Subcutaneous preadipocyte (primary cell): ENCODE measurements around the gene ZIM2. TPM values are rescaled to one million over a fixed set of nuclear protein-coding genes. Genes with fewer than 3 reads are reported as not detected.

ENCODE experiments used
- small RNA-seq: library from RNA; depleted of rRNA; stranded (forward); fragments of <200 nt; gene quantifications from one replicate; pipeline ENCODE3, GENCODE V24; 2012
- total RNA-seq: library from RNA; depleted of rRNA; stranded (reverse); fragments of >200 nt; gene quantifications from 2 replicates; pipeline ENCODE4 v1.2.3, GENCODE V29; 2012

Gene ZIM2
- total RNA-seq: not detected in 2 replicates

DNA sequence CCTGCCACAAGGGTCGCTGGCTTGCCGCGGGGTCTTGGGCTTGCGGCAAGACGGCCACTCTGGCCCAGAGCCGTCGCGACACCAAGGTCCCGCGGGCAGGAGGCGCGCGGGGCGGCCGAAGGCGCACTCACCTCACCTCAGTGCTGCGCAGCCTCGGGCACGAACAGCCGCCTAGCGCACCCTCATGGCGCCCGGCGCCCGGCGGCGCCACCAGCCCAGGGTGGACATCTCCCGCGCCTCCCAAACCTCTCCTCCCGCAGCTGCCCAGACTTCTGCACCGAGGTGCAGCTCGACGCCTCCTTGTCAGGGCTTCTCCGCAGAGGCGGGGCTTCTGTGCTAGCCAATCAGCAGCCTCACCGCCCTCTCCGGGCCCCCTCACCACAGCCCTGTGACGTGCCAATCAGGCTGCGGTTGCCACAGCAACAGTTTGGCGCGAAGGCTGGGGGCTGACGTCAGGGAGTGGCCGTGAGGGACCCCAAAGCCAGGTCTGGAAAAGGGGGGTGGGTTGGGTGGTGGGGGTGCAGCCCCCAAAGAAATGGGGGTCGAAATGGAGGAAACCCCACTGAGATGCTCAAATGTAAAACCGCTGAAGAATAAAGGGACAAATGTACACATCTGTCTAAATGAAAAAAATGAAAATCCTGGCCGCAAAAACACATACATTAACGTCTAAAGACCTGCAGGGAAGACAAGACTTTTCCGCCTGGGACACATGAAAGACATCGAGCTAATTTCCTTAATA is at the start of gene ZIM2, which contains the start of gene PEG3:
Gene ZIM2, minus strand, starts transcription at position 276 of the 742 bp plus-strand sequence. CDS start 16,449 bp downstream, outside the sequence.
Gene PEG3, minus strand, starts transcription at position 276 of the 742 bp plus-strand sequence. CDS start 16,071 bp downstream, outside the sequence.

Small RNAs within 50 kb of the gene (small RNA-seq; reads per million reads assigned to genes)
- not detected for gene AC006115.2

Other genes starting within 250 kb of the ZIM2 start
- gene ZNF71, start 245.4 kb downstream of the ZIM2 start, total RNA-seq: 5.5 and 5.9 TPM in 2 replicates
- 0.39 TPM in 1 of 2 replicates, not detected in the other for gene SMIM17, start 197.6 kb downstream of the ZIM2 start, total RNA-seq
- gene ZNF835, start 169.0 kb downstream of the ZIM2 start, total RNA-seq: 0.20 and 1.8 TPM in 2 replicates
- 0.39 and 1.8 TPM in 2 replicates for gene PEG3, start within 50 bp of the ZIM2 start, total RNA-seq